Measurements from ENCODE around the gene AREL1.

Gene AREL1

DNA sequence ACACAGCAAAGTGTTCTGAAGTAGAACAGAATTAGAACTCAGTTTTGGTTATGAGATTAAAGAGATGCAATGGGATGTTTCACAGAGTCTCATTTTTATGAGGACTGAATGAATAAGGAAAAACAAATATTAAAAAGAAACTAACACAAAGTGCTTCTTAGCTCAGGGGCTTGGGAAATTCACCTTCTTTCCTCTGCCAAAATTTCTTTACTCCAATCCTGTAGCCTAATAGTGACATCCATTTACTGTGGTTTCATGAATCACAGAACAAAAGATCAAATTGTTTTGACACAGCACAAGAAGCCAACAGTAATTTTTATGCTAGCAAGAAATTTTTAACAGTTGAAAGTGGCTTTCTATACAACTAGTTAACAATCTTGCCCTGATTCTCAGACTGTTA is 37.7 kb downstream of the AREL1 start (continued):
- TF ChIP-seq, protein P1, sequence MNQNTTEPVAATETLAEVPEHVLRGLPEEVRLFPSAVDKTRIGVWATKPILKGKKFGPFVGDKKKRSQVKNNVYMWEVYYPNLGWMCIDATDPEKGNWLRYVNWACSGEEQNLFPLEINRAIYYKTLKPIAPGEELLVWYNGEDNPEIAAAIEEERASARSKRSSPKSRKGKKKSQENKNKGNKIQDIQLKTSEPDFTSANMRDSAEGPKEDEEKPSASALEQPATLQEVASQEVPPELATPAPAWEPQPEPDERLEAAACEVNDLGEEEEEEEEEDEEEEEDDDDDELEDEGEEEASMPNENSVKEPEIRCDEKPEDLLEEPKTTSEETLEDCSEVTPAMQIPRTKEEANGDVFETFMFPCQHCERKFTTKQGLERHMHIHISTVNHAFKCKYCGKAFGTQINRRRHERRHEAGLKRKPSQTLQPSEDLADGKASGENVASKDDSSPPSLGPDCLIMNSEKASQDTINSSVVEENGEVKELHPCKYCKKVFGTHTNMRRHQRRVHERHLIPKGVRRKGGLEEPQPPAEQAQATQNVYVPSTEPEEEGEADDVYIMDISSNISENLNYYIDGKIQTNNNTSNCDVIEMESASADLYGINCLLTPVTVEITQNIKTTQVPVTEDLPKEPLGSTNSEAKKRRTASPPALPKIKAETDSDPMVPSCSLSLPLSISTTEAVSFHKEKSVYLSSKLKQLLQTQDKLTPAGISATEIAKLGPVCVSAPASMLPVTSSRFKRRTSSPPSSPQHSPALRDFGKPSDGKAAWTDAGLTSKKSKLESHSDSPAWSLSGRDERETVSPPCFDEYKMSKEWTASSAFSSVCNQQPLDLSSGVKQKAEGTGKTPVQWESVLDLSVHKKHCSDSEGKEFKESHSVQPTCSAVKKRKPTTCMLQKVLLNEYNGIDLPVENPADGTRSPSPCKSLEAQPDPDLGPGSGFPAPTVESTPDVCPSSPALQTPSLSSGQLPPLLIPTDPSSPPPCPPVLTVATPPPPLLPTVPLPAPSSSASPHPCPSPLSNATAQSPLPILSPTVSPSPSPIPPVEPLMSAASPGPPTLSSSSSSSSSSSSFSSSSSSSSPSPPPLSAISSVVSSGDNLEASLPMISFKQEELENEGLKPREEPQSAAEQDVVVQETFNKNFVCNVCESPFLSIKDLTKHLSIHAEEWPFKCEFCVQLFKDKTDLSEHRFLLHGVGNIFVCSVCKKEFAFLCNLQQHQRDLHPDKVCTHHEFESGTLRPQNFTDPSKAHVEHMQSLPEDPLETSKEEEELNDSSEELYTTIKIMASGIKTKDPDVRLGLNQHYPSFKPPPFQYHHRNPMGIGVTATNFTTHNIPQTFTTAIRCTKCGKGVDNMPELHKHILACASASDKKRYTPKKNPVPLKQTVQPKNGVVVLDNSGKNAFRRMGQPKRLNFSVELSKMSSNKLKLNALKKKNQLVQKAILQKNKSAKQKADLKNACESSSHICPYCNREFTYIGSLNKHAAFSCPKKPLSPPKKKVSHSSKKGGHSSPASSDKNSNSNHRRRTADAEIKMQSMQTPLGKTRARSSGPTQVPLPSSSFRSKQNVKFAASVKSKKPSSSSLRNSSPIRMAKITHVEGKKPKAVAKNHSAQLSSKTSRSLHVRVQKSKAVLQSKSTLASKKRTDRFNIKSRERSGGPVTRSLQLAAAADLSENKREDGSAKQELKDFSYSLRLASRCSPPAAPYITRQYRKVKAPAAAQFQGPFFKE (tag by site-specific recombination; IDR thresholded peaks at IDR 0.05; ENCODE audit: borderline replicate concordance) = no peak
- TF ChIP-seq ZNF174 (tag by site-specific recombination; IDR thresholded peaks at IDR 0.05) (no peak), ZNF530 (tag by site-specific recombination; IDR thresholded peaks at IDR 0.05; ENCODE audit: low read depth) (no peak), ZNF24 (tag by site-specific recombination; IDR thresholded peaks at IDR 0.05) (no peak), TSHZ1 (tag by site-specific recombination; IDR thresholded peaks at IDR 0.05; ENCODE audit: borderline replicate concordance) (no peak), ZNF239 (tag by site-specific recombination; IDR thresholded peaks at IDR 0.05) (no peak), ZBTB49 (tag by site-specific recombination; IDR thresholded peaks at IDR 0.05; ENCODE audit: low read depth) (no peak), ZNF701 (tag by site-specific recombination; IDR thresholded peaks at IDR 0.05) (no peak), SCRT1 (tag by site-specific recombination; IDR thresholded peaks at IDR 0.05; ENCODE audit: borderline replicate concordance) (no peak), REPIN1 (tag by site-specific recombination; IDR thresholded peaks at IDR 0.05; ENCODE audit: low read depth) (no peak), ZSCAN5A (tag by site-specific recombination; IDR thresholded peaks at IDR 0.05) (no peak), ZSCAN23 (tag by site-specific recombination; IDR thresholded peaks at IDR 0.05) (no peak), ZNF560 (tag by site-specific recombination; IDR thresholded peaks at IDR 0.05; ENCODE audit: borderline replicate concordance) (no peak), ZXDB (tag by site-specific recombination; IDR thresholded peaks at IDR 0.05) (no peak), ZBTB11 (tag by site-specific recombination; conservative IDR thresholded peaks at IDR 0.05; ENCODE audit: low read depth) (no peak)
